ENCODE data around the gene SNRNP70. TPM values are rescaled to one million over a fixed set of nuclear protein-coding genes. Genes with fewer than 3 reads are reported as not detected.

The SNRNP70 gene
- total and polyA plus RNA-seq, 2 donors (not counting 3 experiments of a cell fraction or from before 2014, with no cell fraction given), result 215 to 300 TPM

DNA sequence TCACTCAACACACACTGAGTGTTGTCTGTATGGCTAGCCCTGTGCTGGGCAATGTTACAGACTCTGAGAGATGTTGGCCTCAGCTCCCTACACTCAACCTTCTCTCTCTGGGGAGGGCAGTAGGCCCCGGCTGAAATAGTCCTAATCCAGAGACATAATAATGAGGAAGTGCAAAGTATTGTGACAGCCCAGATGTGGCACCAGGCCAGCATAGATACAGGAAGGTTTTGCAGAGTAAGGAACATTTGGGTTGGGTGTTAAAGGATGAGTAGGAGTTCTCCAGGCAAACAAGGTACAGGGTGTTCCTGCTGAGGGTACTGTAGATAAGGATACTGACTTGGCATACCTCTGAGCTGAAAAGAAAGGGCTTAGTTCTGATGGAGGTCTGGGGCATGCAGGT lies 31.3 kb downstream of the SNRNP70 start:
- H3K9me3 ChIP-seq (replicated peaks; ENCODE audit: control insufficient read depth, insufficient read depth, low read length), result no peaks in the 10 kb centered on the region
- no peak overlapping the region for H3K27ac ChIP-seq (ENCODE audit: insufficient read depth, low read depth, low read length)
- FAIRE-seq (no peak), DNase-seq (ENCODE audit: low read depth, low spot score) (no peak)
- no peaks in the 10 kb centered on the region for H4K20me1 ChIP-seq (replicated peaks; ENCODE audit: control insufficient read depth, extremely low read depth, insufficient read depth, low read length)
- CTCF ChIA-PET, result interaction anchor here (2.1 to 6.5 kb wide), 4 partner anchors 11 to 82 kb away, joined by 11 to 60 read pairs (median 19); no protein-coding TSS in a partner anchor
- TF ChIP-seq POLR2AphosphoS5 (IDR thresholded peaks at IDR 0.05; ENCODE audit: insufficient read depth, low read depth, low read length), result no peak
- TF ChIP-seq POLR2A (IDR thresholded peaks at IDR 0.05; ENCODE audit: low read depth, low read length), result no peak
- TF ChIP-seq, protein P1, sequence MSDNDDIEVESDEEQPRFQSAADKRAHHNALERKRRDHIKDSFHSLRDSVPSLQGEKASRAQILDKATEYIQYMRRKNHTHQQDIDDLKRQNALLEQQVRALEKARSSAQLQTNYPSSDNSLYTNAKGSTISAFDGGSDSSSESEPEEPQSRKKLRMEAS (IDR thresholded peaks at IDR 0.05; ENCODE audit: insufficient read depth, insufficient read length), result no peak
- TF ChIP-seq, protein P2, sequence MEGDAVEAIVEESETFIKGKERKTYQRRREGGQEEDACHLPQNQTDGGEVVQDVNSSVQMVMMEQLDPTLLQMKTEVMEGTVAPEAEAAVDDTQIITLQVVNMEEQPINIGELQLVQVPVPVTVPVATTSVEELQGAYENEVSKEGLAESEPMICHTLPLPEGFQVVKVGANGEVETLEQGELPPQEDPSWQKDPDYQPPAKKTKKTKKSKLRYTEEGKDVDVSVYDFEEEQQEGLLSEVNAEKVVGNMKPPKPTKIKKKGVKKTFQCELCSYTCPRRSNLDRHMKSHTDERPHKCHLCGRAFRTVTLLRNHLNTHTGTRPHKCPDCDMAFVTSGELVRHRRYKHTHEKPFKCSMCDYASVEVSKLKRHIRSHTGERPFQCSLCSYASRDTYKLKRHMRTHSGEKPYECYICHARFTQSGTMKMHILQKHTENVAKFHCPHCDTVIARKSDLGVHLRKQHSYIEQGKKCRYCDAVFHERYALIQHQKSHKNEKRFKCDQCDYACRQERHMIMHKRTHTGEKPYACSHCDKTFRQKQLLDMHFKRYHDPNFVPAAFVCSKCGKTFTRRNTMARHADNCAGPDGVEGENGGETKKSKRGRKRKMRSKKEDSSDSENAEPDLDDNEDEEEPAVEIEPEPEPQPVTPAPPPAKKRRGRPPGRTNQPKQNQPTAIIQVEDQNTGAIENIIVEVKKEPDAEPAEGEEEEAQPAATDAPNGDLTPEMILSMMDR (IDR thresholded peaks at IDR 0.05; ENCODE audit: extremely low read depth in 1 of 2, insufficient read depth in 1 of 2, low read depth in 1 of 2, low read length in 2 of 2), result no peak
- TF ChIP-seq EZH2 (IDR thresholded peaks at IDR 0.05; ENCODE audit: borderline replicate concordance, low read depth, low read length, severe bottlenecking), result no peak
- TF ChIP-seq GATA2 (IDR thresholded peaks at IDR 0.05; ENCODE audit: insufficient read depth, insufficient read length, low read depth, low read length), result no peak
- TF ChIP-seq FOS (IDR thresholded peaks at IDR 0.05; ENCODE audit: borderline replicate concordance, insufficient read depth, low read length), result no peak
- TF ChIP-seq JUN (IDR thresholded peaks at IDR 0.05; ENCODE audit: borderline replicate concordance, insufficient read depth, insufficient read length, low read depth), result no peak
- TF ChIP-seq MYC (IDR thresholded peaks at IDR 0.05; ENCODE audit: low read depth, low read length), result no peak
- H3K36me3 ChIP-seq (ENCODE audit: control insufficient read depth in 2 of 2, extremely low read depth in 1 of 2, insufficient read depth in 2 of 2, low read length in 2 of 2), result no peaks in the 10 kb centered on the region
- POLR2A ChIA-PET, result no interaction called here
- H3K79me2 ChIP-seq (ENCODE audit: control insufficient read depth, insufficient read depth, low read length), result no peaks in the 10 kb centered on the region
- no peak overlapping the region for H3K4me3 ChIP-seq (replicated peaks in 1 of 3; ENCODE audit: insufficient read depth in 1 of 3, low read depth in 1 of 3, low read length in 3 of 3)
- H3K27me3 ChIP-seq (ENCODE audit: control insufficient read depth in 2 of 2, insufficient read depth in 2 of 2, low read length in 2 of 2), result peaks cover 4 to 8% of the 10 kb centered on the region in 2 experiments
- H3K9me1 ChIP-seq (replicated peaks; ENCODE audit: control insufficient read depth, extremely low read depth, insufficient read depth, low read length), result no peaks in the 10 kb centered on the region
- H3K4me1 ChIP-seq (ENCODE audit: control insufficient read depth, extremely low read depth, insufficient read depth, low read length), result peaks cover 15% of the 10 kb centered on the region
- dilution Hi-C loops (cut with MboI; ENCODE audit: extremely low pct_ligation_motif_present, low sequenced_read_pairs) (no loop called here), intact Hi-C loops (cut with micrococcal nuclease) (loop anchor here (5.0 kb wide), 1 partner anchor 81 kb away; no protein-coding TSS in a partner anchor)
- H3K9ac ChIP-seq (replicated peaks; ENCODE audit: extremely low read depth, insufficient read depth, low read length), result no peak overlapping the region
- BruUV-seq (replicated peaks), result no TSS peak
- H2AFZ ChIP-seq (ENCODE audit: low read depth, low read length), result no peak overlapping the region
- no peak overlapping the region for H3K4me2 ChIP-seq (ENCODE audit: insufficient read depth, low read length)
